Right lobe of liver (tissue), 6 donors: Measurements from ENCODE around the gene SLC25A23. TPM values are rescaled to one million over a fixed set of nuclear protein-coding genes. Genes with fewer than 3 reads are reported as not detected.
A peak's percentile ranks its signal among the peaks of the same experiment; 100 is the strongest.

Source experiments
- ATAC-seq, 4 donors: fragments of 200-7000 bp; cut with Tn5 transposase; one replicate each; pipeline ENCODE4 v1.9.1; 2020; ENCODE audit warnings: mild to moderate bottlenecking in 4 of 4, moderate library complexity in 4 of 4
- DNase-seq, 3 donors: peaks; one replicate each; pipeline ENCODE4 v3.0.0-alpha.2; 2020
- H3K27ac ChIP-seq, 3 donors: fragments of 200-600 bp; one replicate each; pipeline ENCODE4 v1.8.0; 2022
- H3K27me3 ChIP-seq, 2 donors: fragments of 200-600 bp; one replicate each; pipeline ENCODE4 v1.8.0; 2022
- H3K36me3 ChIP-seq, 4 donors: fragments of 200-600 bp; sonication (generic) in 1 of 4; one replicate each; pipeline versions ENCODE4 v1.5.1 to v1.8.0; 2017 to 2022; ENCODE audit warnings: control low read depth in 1 of 4
- H3K4me1 ChIP-seq, 4 donors: fragments of 200-600 bp; sonication (generic) in 1 of 4; one replicate each; pipeline versions ENCODE4 v1.5.1 to v1.8.0; 2017 to 2022; ENCODE audit warnings: control low read depth in 1 of 4
- H3K4me3 ChIP-seq, 3 donors: fragments of 200-600 bp; one replicate each; pipeline ENCODE4 v1.8.0; 2022
- H3K9me3 ChIP-seq, 4 donors: fragments of 200-600 bp; sonication (generic) in 1 of 4; one replicate each; pipeline versions ENCODE4 v1.5.1 to v1.8.0; 2017 to 2022; ENCODE audit warnings: control low read depth in 1 of 4
- POLR2A ChIP-seq: fragments of 450-650 bp; IDR thresholded peaks from one replicate; pipeline ENCODE4 v1.6.1; 2017; ENCODE audit warnings: antibody characterized with exemption, mild to moderate bottlenecking
- WGBS: methylation state at CpG from one replicate; pipeline ENCODE4 v1.1.6; 2018; ENCODE audit warnings: low coverage, low lambda C conversion rate; ENCODE audit not compliant: insufficient coverage; ENCODE audit errors: missing lambda C conversion rate; 5-methylcytosine and 5-hydroxymethylcytosine counted together
- intact Hi-C, 2 donors: fragments of 100-400 bp; cut with DNase I; formaldehyde crosslinking; loops; one replicate each; pipeline versions ENCODE4 v1.11.2 to v1.14.1; 2022
- total RNA-seq, 6 experiments: library from RNA; depleted of rRNA in 2 of 6; stranded (reverse); fragments of >200 nt in 2 of 6; fragmentation: NEBNext Ultra II Directional in 3 of 6; extraction: Animal tissue kit (Norgen Biotek cat#: 25700) in 3 of 6; gene quantifications; one replicate each; pipeline versions ENCODE4 v1.1.0 to v1.2.4, GENCODE V29; 2016 to 2023
- TF ChIP-seq, protein P1 (sequence below), 4 donors: fragments of 200-600 bp in 3 of 4; fragments of 450-650 bp in 1 of 4; IDR thresholded peaks; one replicate each; pipeline versions ENCODE4 v1.5.1 to v1.8.0; 2016 to 2022; ENCODE audit warnings: antibody characterized with exemption in 4 of 4, mild to moderate bottlenecking in 2 of 4
- donor health status: DM: no; HTN: yes; CAD: no.
- donor health status: DM: no; HTN: no; CAD: no.
- donor health status: DM: no; HTN: no; CAD: no.
- donor health status: DM: no; HTN: yes; CAD: no.
- donor health status: DM: no; HTN: yes; CAD: no.

The SLC25A23 gene
- total RNA-seq, 6 experiments from 2014 or later, result 23.3 to 50.0 (median 30.0) TPM

DNA sequence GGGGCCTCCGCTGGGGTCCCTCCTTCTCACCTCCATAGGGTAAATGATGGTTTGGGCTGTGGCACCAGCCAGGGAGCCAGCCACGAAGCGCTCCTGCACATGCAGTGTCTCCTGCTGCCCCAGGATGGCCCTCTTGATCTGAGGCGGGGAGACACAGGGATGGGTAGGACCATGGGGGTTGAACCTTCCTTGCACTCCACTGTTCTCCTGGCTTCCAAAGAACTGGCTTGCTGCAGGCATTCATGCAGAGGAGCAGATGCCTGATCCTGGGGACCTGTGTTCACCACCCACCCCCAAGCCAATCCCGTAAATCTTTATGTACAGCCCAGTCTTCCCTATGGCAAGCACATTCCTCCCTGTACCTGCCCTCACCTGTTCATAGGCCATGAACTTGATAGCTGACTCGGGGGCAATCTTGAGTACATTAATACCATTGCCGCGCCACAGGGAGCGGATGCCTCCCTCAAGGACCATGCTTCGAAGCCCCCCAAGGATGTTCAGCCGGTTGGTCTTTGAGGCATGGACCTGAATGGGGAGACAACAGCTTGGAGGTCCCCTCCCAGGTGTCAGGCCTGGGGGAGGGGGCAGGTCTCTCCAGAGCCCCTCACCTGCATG lies 5.5 kb downstream of the SLC25A23 start:
- H3K36me3 ChIP-seq, result peaks cover 0 to 7% (median 5%) of the 10 kb centered on the region in 4 donors
- DNase-seq, result no peak
- no peaks in the 10 kb centered on the region for H3K27me3 ChIP-seq
- no peak overlapping the region for H3K27ac ChIP-seq
- TF ChIP-seq, protein P1, sequence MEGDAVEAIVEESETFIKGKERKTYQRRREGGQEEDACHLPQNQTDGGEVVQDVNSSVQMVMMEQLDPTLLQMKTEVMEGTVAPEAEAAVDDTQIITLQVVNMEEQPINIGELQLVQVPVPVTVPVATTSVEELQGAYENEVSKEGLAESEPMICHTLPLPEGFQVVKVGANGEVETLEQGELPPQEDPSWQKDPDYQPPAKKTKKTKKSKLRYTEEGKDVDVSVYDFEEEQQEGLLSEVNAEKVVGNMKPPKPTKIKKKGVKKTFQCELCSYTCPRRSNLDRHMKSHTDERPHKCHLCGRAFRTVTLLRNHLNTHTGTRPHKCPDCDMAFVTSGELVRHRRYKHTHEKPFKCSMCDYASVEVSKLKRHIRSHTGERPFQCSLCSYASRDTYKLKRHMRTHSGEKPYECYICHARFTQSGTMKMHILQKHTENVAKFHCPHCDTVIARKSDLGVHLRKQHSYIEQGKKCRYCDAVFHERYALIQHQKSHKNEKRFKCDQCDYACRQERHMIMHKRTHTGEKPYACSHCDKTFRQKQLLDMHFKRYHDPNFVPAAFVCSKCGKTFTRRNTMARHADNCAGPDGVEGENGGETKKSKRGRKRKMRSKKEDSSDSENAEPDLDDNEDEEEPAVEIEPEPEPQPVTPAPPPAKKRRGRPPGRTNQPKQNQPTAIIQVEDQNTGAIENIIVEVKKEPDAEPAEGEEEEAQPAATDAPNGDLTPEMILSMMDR (IDR thresholded peaks at IDR 0.05), result no peak
- TF ChIP-seq POLR2A, result no peak
- no peak overlapping the region for H3K4me3 ChIP-seq
- no peak for ATAC-seq
- no CpG with 5 or more reads among the region's 11 CpGs for WGBS
- H3K4me1 ChIP-seq, result peaks cover 0 to 6% (median 0%) of the 10 kb centered on the region in 4 donors
- no peaks in the 10 kb centered on the region for H3K9me3 ChIP-seq
- intact Hi-C loops, result no loop called here

DNA sequence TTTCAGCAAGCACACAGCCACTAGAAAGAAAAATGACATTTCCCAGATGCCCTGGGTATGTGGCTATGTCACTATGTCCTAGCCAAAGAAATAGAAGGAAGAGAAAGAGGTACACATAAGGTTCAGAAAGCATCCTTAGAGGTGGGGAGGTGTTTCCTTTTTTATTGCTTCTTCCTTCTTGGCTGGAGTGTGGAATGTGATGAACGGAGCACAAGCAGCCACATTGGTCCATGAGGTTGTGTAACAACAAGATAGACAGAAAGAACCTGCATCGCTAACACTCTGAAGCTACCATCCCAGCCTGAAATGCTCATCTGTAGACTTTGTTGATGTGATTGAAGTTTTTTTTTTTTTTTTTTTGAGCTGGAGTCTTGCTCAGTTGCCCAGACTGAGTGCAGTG lies 6.7 kb downstream of the SLC25A23 start:
- Histone ChIP-seq H3K27me3 (no peaks in the 10 kb centered on the region), H3K4me3 (no peak overlapping the region), H3K9me3 (no peaks in the 10 kb centered on the region), H3K4me1 (no peaks in the 10 kb centered on the region), H3K27ac (no peak overlapping the region), H3K36me3 (peaks cover 0 to 7% (median 5%) of the 10 kb centered on the region in 4 donors)
- no peak for TF ChIP-seq POLR2A
- TF ChIP-seq, protein P1 (IDR thresholded peaks at IDR 0.05), result no peak
- intact Hi-C loops, result no loop called here
- no peak for ATAC-seq
- WGBS, result 100% methylated on average over 2 of the region's 2 CpGs
- no peak for DNase-seq

DNA sequence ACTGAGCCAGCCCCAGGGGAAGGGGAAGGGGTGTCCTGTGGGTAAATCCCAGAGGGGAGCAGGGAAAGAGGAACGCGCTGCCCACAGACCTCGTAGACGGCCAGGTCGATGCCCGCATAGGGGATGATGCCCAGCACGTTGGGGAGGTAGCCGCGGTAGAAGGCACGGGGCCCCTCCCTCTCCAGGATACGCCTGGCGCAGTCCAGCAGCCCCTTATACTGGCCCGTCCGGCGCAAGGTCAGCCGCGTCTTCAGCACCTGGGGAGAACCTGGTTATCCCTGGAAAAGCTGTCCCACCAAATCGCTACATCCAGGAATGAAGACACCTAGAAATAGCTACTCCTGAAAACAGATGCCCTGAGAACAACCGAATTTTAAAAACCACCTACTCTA lies 7.4 kb downstream of the SLC25A23 start:
- intact Hi-C loops, result no loop called here
- DNase-seq, result no peak
- Histone ChIP-seq H3K36me3 (peaks cover 0 to 7% (median 5%) of the 10 kb centered on the region in 4 donors), H3K4me1 (no peaks in the 10 kb centered on the region), H3K27me3 (no peaks in the 10 kb centered on the region), H3K4me3 (no peak overlapping the region), H3K27ac (no peak overlapping the region), H3K9me3 (no peaks in the 10 kb centered on the region)
- TF ChIP-seq, protein P1 (IDR thresholded peaks at IDR 0.05), result no peak
- TF ChIP-seq POLR2A, result no peak
- 93% methylated on average over 3 of the region's 19 CpGs for WGBS
- ATAC-seq, result peak in 1 of 4 donors; percentile 37

DNA sequence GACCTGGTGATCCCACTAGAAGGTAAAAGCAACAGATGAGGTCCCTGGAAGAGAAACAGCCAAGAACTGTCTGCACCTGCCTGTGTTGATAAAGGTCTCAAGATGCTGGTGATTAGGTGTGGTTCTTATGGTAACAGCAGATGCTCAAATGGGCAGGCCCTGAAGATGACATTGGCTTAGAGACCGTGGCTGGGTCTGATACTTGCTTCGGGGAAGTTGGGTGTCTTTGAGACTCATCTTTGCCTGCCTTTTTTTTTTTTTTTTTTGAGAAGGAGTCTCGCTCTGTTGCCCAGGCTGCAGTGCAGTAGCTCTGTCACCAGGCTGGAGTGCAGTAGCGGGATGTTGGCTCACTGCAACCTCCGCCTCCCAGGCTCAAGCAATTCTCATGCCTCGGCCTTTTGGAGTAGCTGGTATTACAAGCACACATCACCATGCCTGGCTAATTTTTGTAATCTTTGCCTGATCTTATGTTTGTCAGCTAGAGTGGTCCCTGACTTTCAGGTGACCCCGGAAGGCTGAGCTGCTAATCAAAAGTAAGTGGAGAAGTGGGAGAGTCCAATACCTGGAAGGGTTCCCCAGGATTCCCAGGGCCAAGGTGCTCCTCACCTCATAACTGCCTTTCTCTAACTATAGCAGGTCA lies 7.9 kb downstream of the SLC25A23 start:
- no peak for TF ChIP-seq POLR2A
- TF ChIP-seq, protein P1 (IDR thresholded peaks at IDR 0.05), result no peak
- Histone ChIP-seq H3K4me1 (no peaks in the 10 kb centered on the region), H3K36me3 (peaks cover 0 to 7% (median 5%) of the 10 kb centered on the region in 4 donors), H3K4me3 (no peak overlapping the region), H3K9me3 (no peaks in the 10 kb centered on the region), H3K27ac (no peak overlapping the region), H3K27me3 (no peaks in the 10 kb centered on the region)
- 88% methylated on average over 6 of the region's 7 CpGs for WGBS
- intact Hi-C loops, result no loop called here
- ATAC-seq (no peak), DNase-seq (no peak)
